HUDEP-2 (cell line): ENCODE results near the gene FGF5.
A peak's percentile ranks its signal among the peaks of the same experiment; 100 is the strongest.
"Not testable (repeated sequence)": the region's sequence is repeated elsewhere in the genome, so short reads cannot be mapped to it uniquely, and the experiment has no call there.

Experiments
- DNase-seq, 76 experiments: peaks; one replicate each; lab custom pipeline; 2025; ENCODE audit not compliant: unreplicated experiment in 76 of 76; lab: John Stamatoyannopoulos, UW

The FGF5 gene, protein sequence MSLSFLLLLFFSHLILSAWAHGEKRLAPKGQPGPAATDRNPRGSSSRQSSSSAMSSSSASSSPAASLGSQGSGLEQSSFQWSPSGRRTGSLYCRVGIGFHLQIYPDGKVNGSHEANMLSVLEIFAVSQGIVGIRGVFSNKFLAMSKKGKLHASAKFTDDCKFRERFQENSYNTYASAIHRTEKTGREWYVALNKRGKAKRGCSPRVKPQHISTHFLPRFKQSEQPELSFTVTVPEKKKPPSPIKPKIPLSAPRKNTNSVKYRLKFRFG

GRCh38 chr4:80266253-80266901 is at the start of gene FGF5:
Gene FGF5, plus strand, starts transcription at chr4:80266664. Its CDS starts 161 bp downstream, at chr4:80266825.
- DNase-seq: peak in 12 of 76 experiments; percentile 0 to 24 (median 3)

DNA sequence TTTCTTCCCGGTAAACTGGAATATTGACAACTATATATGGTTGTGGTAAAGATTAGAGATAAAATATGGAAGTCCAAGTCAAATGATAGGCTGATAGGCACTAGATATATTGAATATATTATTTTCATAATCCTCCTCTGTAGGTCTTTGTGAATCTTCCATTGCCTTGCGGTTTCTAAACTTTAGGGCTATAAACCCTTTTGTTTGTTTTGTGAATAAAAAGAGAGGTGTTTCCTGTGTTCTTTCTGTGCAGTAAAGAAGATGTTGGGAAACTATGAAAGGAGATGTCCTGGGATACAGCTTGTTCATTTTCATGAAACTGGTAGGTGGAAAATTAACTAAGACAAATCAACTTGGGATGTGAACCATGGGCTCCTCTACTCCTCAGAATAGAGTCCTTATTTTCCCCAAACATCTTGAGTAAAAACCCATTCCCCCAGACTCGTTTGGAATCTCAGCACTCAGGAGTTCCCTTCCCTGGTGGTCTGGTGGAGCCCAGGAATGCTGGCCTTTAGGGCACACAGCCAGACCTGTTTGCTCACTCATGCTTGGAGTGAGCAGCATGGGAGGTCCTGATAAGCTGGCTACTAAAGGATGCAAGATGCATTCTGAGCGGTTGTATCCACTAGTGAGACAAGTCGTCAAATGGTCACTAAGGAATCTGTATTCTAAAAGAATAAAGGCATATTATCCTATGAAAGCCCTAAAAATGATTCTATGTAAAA is 47.0 kb upstream of the FGF5 start:
- peak in 2 of 76 experiments; percentile 3 to 7 for DNase-seq

- DNase-seq: no peak
Measured at GRCh38 chr4:80220711-80221110, 45.8 kb upstream of the FGF5 start.

GRCh38 chr4:80221161-80221560 is 45.3 kb upstream of the FGF5 start:
- no peak for DNase-seq

DNA sequence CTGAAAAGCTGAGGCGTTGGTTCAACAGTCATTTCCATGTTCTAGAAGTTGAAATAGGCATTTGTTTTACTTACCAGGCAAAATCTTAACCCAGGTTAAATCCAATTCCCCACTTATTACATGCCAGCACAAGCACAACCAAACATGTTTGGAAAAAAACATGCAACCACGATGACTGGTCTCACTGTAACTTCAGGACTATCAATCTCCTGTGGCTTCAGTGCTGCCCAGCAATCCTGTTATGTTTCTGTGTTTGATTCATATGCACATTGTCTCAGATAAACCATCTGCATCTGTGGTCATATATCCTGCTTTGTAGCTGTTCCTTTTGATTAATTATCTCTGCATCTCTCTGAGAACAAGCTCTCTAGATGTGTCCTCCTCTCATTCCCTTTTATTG is 40.9 kb upstream of the FGF5 start:
- no peak for DNase-seq

- DNase-seq: no peak
Measured at GRCh38 chr4:80226094-80226493, 40.4 kb upstream of the FGF5 start.

DNA sequence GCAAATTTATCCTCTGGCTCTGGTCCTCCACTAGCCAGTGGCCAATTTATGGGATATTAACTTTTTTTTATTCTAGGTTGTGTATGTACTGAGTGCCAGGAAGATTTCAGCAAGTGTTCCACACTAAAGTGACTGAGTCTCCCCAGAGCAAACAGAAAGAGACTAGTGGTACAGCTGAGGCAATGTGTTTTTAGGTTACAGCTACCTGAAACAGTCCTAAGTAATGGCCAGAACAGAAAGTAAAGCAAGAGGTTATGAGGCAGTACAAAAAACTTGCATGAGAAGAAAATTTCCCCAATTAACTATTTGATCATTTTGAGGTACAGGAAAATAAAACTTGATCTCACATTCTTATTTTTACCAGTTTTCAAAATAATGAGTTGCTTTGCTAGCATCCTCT is 38.0 kb upstream of the FGF5 start:
- DNase-seq: no peak

GRCh38 chr4:80229128-80229527 is 37.3 kb upstream of the FGF5 start:
- DNase-seq: no peak

DNA sequence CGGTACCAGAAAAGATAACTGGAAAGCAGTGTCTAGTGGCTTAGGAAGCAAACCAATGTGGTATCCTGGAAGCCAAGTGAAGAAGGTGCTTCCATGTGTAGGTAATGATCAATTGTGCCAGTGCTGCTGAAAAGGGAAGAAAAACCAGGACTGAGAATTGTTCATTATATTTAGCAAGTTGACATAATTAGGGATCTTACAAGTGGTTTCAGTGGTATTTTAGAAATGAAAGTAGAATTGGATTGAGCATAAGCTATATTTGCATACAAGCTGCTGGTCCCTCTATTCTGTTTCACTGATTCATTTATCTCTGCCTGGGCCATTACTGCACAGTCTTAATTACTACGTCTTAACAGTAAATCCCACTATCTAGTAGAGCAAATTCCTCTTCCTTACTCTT is 36.9 kb upstream of the FGF5 start:
- no peak for DNase-seq

- no peak for DNase-seq
Measured at GRCh38 chr4:80231180-80231579, 35.3 kb upstream of the FGF5 start.

DNA sequence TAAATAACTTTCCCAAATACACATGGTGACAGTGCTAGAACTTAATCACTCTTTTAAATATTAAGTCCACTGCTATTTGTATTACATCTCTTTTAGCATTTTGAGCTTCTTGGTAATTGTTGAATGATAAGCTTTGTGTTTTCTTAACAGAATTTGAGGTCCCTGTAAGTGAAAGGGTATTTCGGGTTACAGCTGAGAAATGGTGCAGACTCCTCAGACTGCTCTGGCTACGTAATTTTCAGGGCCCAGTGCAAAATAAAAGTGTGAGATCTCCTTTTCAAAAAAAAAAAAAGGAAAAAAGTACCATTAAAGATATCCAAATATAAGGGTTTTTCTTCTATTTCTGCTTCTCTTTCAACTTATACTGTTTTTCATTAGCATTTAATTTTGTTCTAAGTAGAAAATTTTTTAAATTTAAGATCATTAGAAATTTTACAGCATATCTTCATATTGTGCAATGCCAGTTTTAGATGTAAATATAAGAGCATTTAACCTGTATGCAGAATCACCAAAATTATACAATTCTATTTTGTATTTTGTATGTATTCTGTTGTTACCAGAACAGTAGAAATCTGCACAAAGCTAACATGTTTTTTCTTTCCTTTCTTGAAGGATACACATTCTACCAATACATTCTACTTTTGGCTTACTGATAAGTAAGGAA is 33.6 kb upstream of the FGF5 start:
- DNase-seq: no peak

GRCh38 chr4:80233390-80233789 is 33.1 kb upstream of the FGF5 start:
- DNase-seq: no peak

DNA sequence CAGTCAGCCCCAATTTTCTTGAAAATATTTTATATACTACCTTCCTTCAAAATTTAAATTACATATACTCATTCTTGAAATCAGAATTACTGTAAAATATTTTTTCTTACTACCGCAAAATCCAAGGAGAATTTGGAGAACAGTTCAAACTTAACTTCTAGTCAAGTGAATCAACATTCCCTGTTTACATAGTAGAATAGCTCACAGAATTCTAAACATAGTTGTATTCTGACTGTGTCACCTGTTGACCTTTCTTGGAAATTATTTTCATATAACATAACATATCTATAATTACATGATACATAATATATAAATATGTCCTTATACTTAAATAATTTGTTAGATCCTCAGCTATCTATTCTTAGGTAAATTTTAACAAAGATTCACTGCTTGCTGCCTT is 31.0 kb upstream of the FGF5 start:
- DNase-seq: no peak

GRCh38 chr4:80237992-80238391 is 28.5 kb upstream of the FGF5 start:
- DNase-seq: no peak

GRCh38 chr4:80239480-80240150 is 26.8 kb upstream of the FGF5 start:
- DNase-seq: no peak

DNA sequence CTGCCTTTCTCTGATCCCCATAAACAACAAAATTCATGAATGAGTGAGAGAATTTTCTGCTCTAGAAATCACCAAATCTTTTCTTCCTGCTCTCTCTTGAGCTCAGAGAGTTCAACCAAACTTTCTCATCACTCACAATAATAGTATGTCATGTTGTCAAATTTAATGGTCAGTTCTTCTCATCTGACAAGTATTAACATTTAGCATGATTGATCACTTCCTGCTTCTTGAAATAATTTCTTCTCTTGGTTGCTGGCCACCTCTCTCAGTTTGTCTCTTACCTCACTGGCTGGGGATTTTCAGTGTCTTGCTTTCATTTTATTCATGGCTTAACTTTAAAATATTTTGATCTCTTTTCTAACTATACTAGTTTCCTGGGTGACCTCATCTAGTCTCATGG is 25.5 kb upstream of the FGF5 start:
- DNase-seq: no peak

DNA sequence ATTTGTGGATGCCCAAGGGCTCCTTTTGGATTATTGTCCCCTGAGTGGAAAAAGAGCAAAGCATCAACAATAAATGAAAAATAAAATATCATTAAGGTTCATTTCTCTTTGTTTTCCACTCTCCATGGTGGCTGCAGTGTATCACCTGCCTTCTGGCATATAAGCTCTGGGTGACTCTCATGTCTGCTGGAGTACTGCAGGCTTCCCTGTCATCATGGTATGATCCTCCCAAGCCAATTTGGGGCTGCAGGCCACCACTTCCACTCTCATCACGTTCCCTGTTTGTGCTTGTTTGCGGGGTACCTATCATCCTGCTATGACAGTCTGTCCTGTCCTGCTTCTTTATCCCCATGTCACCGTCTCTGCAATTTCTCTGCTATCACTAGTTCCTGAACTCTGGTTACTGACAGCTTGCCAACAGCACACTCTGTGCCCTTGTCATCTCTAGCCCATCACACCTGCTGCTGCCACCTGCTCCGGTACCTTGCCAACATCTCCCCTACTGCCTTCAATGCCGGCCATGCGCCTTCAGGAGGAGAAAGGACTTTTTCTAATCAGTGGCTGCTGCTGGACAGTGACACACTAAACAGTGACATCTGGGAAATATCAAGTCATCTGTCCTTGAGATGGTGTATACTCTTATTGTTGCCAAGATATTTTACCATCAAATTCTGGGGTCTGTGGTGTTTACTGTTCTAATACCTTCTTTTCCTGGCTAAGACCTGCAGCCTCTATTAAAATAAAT is 23.0 kb upstream of the FGF5 start:
- DNase-seq: no peak

- DNase-seq: not testable (repeated sequence)
Measured at GRCh38 chr4:80247484-80247883, 19.0 kb upstream of the FGF5 start.

DNA sequence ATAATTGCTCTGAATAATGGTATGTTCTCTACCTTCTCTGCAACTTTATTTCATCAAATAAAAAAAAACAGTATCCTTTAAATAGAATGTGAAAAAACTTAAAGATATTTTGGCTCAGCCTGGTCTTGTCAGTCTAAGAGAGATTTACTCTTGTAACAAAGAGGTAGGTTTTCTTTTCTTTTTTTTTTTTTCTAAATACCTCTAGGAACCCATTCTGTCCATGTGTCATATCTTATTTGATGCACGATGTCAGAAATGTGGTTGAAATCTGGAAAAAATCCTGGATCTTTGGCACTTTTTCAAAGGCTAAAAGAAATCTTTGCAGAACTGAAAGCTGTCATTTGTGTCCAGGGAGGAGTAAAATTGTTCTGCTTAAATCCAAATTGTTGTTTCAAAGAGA is 17.3 kb upstream of the FGF5 start:
- no peak for DNase-seq

DNA sequence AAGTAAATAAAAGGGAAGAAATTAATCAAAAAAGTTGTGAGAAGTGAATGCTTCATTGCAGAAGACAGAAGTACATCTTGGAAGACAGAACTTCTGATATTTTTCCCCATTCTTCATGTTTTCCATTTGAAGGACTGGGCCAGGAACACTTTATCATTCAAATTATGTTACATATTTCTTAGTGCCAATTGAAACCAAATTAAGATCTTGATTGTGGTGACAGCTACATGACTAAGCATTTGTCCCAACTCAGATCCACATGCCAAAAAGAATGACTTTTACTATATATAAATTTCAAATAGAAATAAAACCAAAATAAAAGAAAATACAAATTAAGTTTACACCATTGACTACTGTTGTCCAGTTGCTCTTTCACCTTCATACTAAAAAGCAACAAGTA is 14.0 kb upstream of the FGF5 start:
- peak in 2 of 76 experiments; percentile 3 to 12 for DNase-seq
